ENCODE data around the gene DPF3. TPM values are rescaled to one million over a fixed set of nuclear protein-coding genes. Genes with fewer than 3 reads are reported as not detected.
A peak's percentile ranks its signal among the peaks of the same experiment; 100 is the strongest.

DPF3 gene
- total and polyA plus RNA-seq, 2 experiments from 2014 or later: 6.8 to 7.9 TPM

GRCh38 chr14:72636871-72637270 lies 257.0 kb downstream of the DPF3 start:
- no peak for DNase-seq
- H3K9ac ChIP-seq: no peak overlapping the region
- no peak overlapping the region for H2AFZ ChIP-seq
- no peaks in the 10 kb centered on the region for H3K9me3 ChIP-seq (ENCODE audit: low read depth)
- no peaks in the 10 kb centered on the region for H3K79me2 ChIP-seq (ENCODE audit: insufficient read depth)
- in situ Hi-C loops (cut with MboI): no loop called here
- H3F3A ChIP-seq (ENCODE audit: insufficient read depth): peaks cover 51% of the 10 kb centered on the region
- no peak overlapping the region for H3K4me3 ChIP-seq
- H3K36me3 ChIP-seq (ENCODE audit: low read depth): no peaks in the 10 kb centered on the region
- H3K4me2 ChIP-seq (ENCODE audit: unreplicated experiment): peak overlapping the region; percentile 55
- peak overlapping the region; percentile 40 for H3K27ac ChIP-seq
- TF ChIP-seq EZH2phosphoT487 (IDR thresholded peaks at IDR 0.05; ENCODE audit: insufficient read depth, low read depth) (no peak), EZH2 (IDR thresholded peaks at IDR 0.05; ENCODE audit: insufficient read depth, poor library complexity, severe bottlenecking) (no peak)
- H3K27me3 ChIP-seq (replicated peaks; ENCODE audit: insufficient read depth): no peaks in the 10 kb centered on the region
- H4K20me1 ChIP-seq (ENCODE audit: insufficient read depth): no peaks in the 10 kb centered on the region
- peaks cover 57% of the 10 kb centered on the region for H3K4me1 ChIP-seq (ENCODE audit: insufficient read depth)
- no peaks in the 10 kb centered on the region for H3K9me2 ChIP-seq (ENCODE audit: insufficient read depth)
- WGBS, 2 experiments (ENCODE audit: low coverage in 1 of 2, low lambda C conversion rate in 2 of 2, missing lambda C conversion rate in 2 of 2): 79 to 82% methylated on average over 4 of the region's 4 CpGs

GRCh38 chr14:72636094-72636493 lies 257.8 kb downstream of the DPF3 start:
- in situ Hi-C loops (cut with MboI): no loop called here
- Histone ChIP-seq H3K27ac (peak overlapping the region; percentile 40), H3K4me1 (ENCODE audit: insufficient read depth) (peaks cover 57% of the 10 kb centered on the region), H2AFZ (0 out of 2 replicates have a peak overlapping the region, but pooled peaks have one; percentile 16), H3K4me2 (ENCODE audit: unreplicated experiment) (peak overlapping the region; percentile 55), H3K27me3 (replicated peaks; ENCODE audit: insufficient read depth) (no peaks in the 10 kb centered on the region), H3K9me3 (ENCODE audit: low read depth) (no peaks in the 10 kb centered on the region), H3K36me3 (ENCODE audit: low read depth) (no peaks in the 10 kb centered on the region), H3K4me3 (no peak overlapping the region), H3K9ac (no peak overlapping the region), H3F3A (ENCODE audit: insufficient read depth) (peaks cover 51% of the 10 kb centered on the region), H4K20me1 (ENCODE audit: insufficient read depth) (no peaks in the 10 kb centered on the region), H3K79me2 (ENCODE audit: insufficient read depth) (no peaks in the 10 kb centered on the region), H3K9me2 (ENCODE audit: insufficient read depth) (no peaks in the 10 kb centered on the region)
- TF ChIP-seq EZH2 (IDR thresholded peaks at IDR 0.05; ENCODE audit: insufficient read depth, poor library complexity, severe bottlenecking) (no peak), EZH2phosphoT487 (IDR thresholded peaks at IDR 0.05; ENCODE audit: insufficient read depth, low read depth) (no peak)
- WGBS, 2 experiments (ENCODE audit: low coverage in 1 of 2, low lambda C conversion rate in 2 of 2, missing lambda C conversion rate in 2 of 2): 41% methylated on average over 1 of the region's 1 CpG
- DNase-seq: peak; percentile 52

GRCh38 chr14:72634691-72635616 lies 258.9 kb downstream of the DPF3 start:
- H3K79me2 ChIP-seq (ENCODE audit: insufficient read depth): no peaks in the 10 kb centered on the region
- H3K9me3 ChIP-seq (ENCODE audit: low read depth): no peaks in the 10 kb centered on the region
- no peak for DNase-seq
- peak overlapping the region; percentile 18; the same call in 1 of the 2 replicates for H2AFZ ChIP-seq
- peak overlapping the region; percentile 40 for H3K27ac ChIP-seq
- in situ Hi-C loops (cut with MboI): no loop called here
- TF ChIP-seq EZH2phosphoT487 (IDR thresholded peaks at IDR 0.05; ENCODE audit: insufficient read depth, low read depth) (no peak), EZH2 (IDR thresholded peaks at IDR 0.05; ENCODE audit: insufficient read depth, poor library complexity, severe bottlenecking) (no peak)
- H3K9ac ChIP-seq: no peak overlapping the region
- 52 to 65% methylated on average over 4 of the region's 4 CpGs for whole genome bisulfite sequencing, 2 experiments (ENCODE audit: low coverage in 1 of 2, low lambda C conversion rate in 2 of 2, missing lambda C conversion rate in 2 of 2)
- H3K27me3 ChIP-seq (replicated peaks; ENCODE audit: insufficient read depth): no peaks in the 10 kb centered on the region
- H3K4me1 ChIP-seq (ENCODE audit: insufficient read depth): peaks cover 57% of the 10 kb centered on the region
- peaks cover 51% of the 10 kb centered on the region for H3F3A ChIP-seq (ENCODE audit: insufficient read depth)
- no peaks in the 10 kb centered on the region for H3K9me2 ChIP-seq (ENCODE audit: insufficient read depth)
- peak overlapping the region; percentile 55 for H3K4me2 ChIP-seq (ENCODE audit: unreplicated experiment)
- no peaks in the 10 kb centered on the region for H4K20me1 ChIP-seq (ENCODE audit: insufficient read depth)
- no peaks in the 10 kb centered on the region for H3K36me3 ChIP-seq (ENCODE audit: low read depth)
- no peak overlapping the region for H3K4me3 ChIP-seq

- no peaks in the 10 kb centered on the region for H3K36me3 ChIP-seq (ENCODE audit: low read depth)
- H3K27me3 ChIP-seq (replicated peaks; ENCODE audit: insufficient read depth): no peaks in the 10 kb centered on the region
- H3K27ac ChIP-seq: no peak overlapping the region
- no peaks in the 10 kb centered on the region for H3K9me2 ChIP-seq (ENCODE audit: insufficient read depth)
- no peak overlapping the region for H3K4me2 ChIP-seq (ENCODE audit: unreplicated experiment)
- peaks cover 54% of the 10 kb centered on the region for H3K4me1 ChIP-seq (ENCODE audit: insufficient read depth)
- H3K4me3 ChIP-seq: no peak overlapping the region
- WGBS, 2 experiments (ENCODE audit: low coverage in 1 of 2, low lambda C conversion rate in 2 of 2, missing lambda C conversion rate in 2 of 2): 7 to 11% methylated on average over 5 of the region's 5 CpGs
- H3K9ac ChIP-seq: no peak overlapping the region
- H2AFZ ChIP-seq: 0 out of 2 replicates have a peak overlapping the region, but pooled peaks have one; percentile 5
- no peaks in the 10 kb centered on the region for H4K20me1 ChIP-seq (ENCODE audit: insufficient read depth)
- peak; percentile 71 for DNase-seq
- TF ChIP-seq EZH2 (IDR thresholded peaks at IDR 0.05; ENCODE audit: insufficient read depth, poor library complexity, severe bottlenecking): no peak
- no peak for TF ChIP-seq EZH2phosphoT487 (IDR thresholded peaks at IDR 0.05; ENCODE audit: insufficient read depth, low read depth)
- in situ Hi-C loops (cut with MboI): no loop called here
- H3F3A ChIP-seq (ENCODE audit: insufficient read depth): peaks cover 39% of the 10 kb centered on the region
- no peaks in the 10 kb centered on the region for H3K9me3 ChIP-seq (ENCODE audit: low read depth)
- H3K79me2 ChIP-seq (ENCODE audit: insufficient read depth): no peaks in the 10 kb centered on the region
Measured at GRCh38 chr14:72633551-72633950, 260.4 kb downstream of the DPF3 start.

Measured in GM23248 (cell line).